Esophagus muscularis mucosa (tissue), 3 donors: ENCODE measurements around the gene APPL2.

Experiments
- POLR2A ChIP-seq: fragments of 450-650 bp; IDR thresholded peaks from one replicate; pipeline ENCODE4 v1.6.1; 2017; ENCODE audit warnings: antibody characterized with exemption, moderate library complexity, mild to moderate bottlenecking, low read depth
- POLR2AphosphoS5 ChIP-seq, 2 donors: sonication (generic); formaldehyde crosslinking; IDR thresholded peaks; one replicate each; pipeline ENCODE4 v1.6.1; 2017; ENCODE audit warnings: antibody characterized with exemption in 2 of 2
- TF ChIP-seq, protein P1 (sequence below), 3 experiments: fragments of 200-600 bp in 2 of 3; fragments of 450-650 bp in 1 of 3; sonication (generic) in 2 of 3; IDR thresholded peaks; one replicate each; pipeline ENCODE4 v1.5.1; 2017 to 2019; ENCODE audit warnings: antibody characterized with exemption in 3 of 3, mild to moderate bottlenecking in 2 of 3, moderate library complexity in 1 of 3

DNA sequence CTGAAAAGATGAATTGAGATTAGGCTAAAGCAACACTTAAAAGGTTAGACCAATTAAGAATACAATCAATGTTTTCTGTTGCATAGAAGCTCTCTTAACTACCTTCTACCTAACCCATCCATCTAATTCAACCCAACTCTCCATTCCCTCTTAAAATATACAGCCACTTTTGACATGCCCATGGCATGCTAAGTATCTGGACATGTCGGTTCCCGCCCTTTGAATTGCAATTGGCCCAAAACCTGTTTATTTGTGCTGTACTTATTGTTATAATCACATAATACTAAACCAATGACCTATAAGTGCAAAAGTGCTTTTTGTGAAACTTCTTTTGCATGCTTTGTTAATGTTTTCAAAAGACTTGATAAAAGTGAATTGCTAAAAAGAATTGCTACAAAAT lies 37.6 kb upstream of the APPL2 start:
- TF ChIP-seq POLR2A, result no peak
- TF ChIP-seq, protein P1, sequence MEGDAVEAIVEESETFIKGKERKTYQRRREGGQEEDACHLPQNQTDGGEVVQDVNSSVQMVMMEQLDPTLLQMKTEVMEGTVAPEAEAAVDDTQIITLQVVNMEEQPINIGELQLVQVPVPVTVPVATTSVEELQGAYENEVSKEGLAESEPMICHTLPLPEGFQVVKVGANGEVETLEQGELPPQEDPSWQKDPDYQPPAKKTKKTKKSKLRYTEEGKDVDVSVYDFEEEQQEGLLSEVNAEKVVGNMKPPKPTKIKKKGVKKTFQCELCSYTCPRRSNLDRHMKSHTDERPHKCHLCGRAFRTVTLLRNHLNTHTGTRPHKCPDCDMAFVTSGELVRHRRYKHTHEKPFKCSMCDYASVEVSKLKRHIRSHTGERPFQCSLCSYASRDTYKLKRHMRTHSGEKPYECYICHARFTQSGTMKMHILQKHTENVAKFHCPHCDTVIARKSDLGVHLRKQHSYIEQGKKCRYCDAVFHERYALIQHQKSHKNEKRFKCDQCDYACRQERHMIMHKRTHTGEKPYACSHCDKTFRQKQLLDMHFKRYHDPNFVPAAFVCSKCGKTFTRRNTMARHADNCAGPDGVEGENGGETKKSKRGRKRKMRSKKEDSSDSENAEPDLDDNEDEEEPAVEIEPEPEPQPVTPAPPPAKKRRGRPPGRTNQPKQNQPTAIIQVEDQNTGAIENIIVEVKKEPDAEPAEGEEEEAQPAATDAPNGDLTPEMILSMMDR (IDR thresholded peaks at IDR 0.05), result no peak
- TF ChIP-seq POLR2AphosphoS5 (IDR thresholded peaks at IDR 0.05), result no peak
